ENCODE measurements around the gene OXSR1. TPM values are rescaled to one million over a fixed set of nuclear protein-coding genes. Genes with fewer than 3 reads are reported as not detected.

OXSR1 gene
- 52.4 TPM for total RNA-seq

GRCh38 chr3:38164952-38165721 is at the start of gene OXSR1:
TSS of gene OXSR1 (plus strand) at chr3:38165537. CDS start at chr3:38165877, 340 bp downstream.

GRCh38 chr3:38136777-38137614 is 28.3 kb upstream of the OXSR1 start, which contains the start of gene ACAA1:
TSS of gene ACAA1 (minus strand) at chr3:38137127. CDS start at chr3:38137035, 92 bp downstream.

GRCh38 chr3:38138349-38139190 is 26.8 kb upstream of the OXSR1 start, which contains the start of gene MYD88:
TSS of gene MYD88 (plus strand) at chr3:38138661. CDS start at chr3:38138701, 40 bp downstream.

GRCh38 chr3:38265604-38266307 is 100.4 kb downstream of the OXSR1 start, which contains the start of gene SLC22A13:
TSS of gene SLC22A13 (plus strand) at chr3:38265812. CDS start at chr3:38265861, 49 bp downstream.

GRCh38 chr3:38281895-38282686 is 116.8 kb downstream of the OXSR1 start, which contains the start of gene SLC22A14:
TSS of gene SLC22A14 (plus strand) at chr3:38282294. CDS start at chr3:38306027, 23,733 bp downstream.

Small RNAs within 50 kb of the gene (small RNA-seq; reads per million reads assigned to genes)
- not detected for gene RF00019
- not detected for gene RNU6-235P

Other genes starting within 250 kb of the OXSR1 start
- 7.6 TPM for gene VILL, start 174.8 kb upstream of the OXSR1 start, total RNA-seq
- 7.6 TPM for gene PLCD1, start 135.9 kb upstream of the OXSR1 start, total RNA-seq
- gene DLEC1, start 126.3 kb upstream of the OXSR1 start, total RNA-seq, result 3.0 TPM
- gene ACAA1, start 28.4 kb upstream of the OXSR1 start, total RNA-seq, result 34.8 TPM
- gene MYD88, start 26.9 kb upstream of the OXSR1 start, total RNA-seq, result 3.2 TPM
- gene SLC22A13, start 100.3 kb downstream of the OXSR1 start, total RNA-seq, result 0.69 TPM
- 0.69 TPM for gene SLC22A14, start 116.8 kb downstream of the OXSR1 start, total RNA-seq
- 6.5 TPM for gene XYLB, start 181.2 kb downstream of the OXSR1 start, total RNA-seq